GM12878 (cell line): Measurements from ENCODE around the gene HLA-B. TPM values are rescaled to one million over a fixed set of nuclear protein-coding genes. Genes with fewer than 3 reads are reported as not detected.

Source experiments
- BHLHE40 ChIP-seq, 2 experiments: fragments of 450-650 bp in 1 of 2; IDR thresholded peaks; 2 replicates each; pipeline ENCODE4 v1.6.1; 2011 to 2017; ENCODE audit warnings: low read depth in 2 of 2, borderline replicate concordance in 1 of 2, improper control_type of control experiment in 1 of 2, low read length in 1 of 2, mild to moderate bottlenecking in 1 of 2
- EGR1 ChIP-seq, 2 experiments: IDR thresholded peaks; 1 replicate in 1 of 2; 2 replicates in 1 of 2; pipeline ENCODE4 v1.6.1; 2011 to 2012; ENCODE audit warnings: low read depth in 2 of 2, low read length in 2 of 2, borderline replicate concordance in 1 of 2, mild to moderate bottlenecking in 1 of 2, moderate library complexity in 1 of 2
- MEF2B ChIP-seq: fragments of 450-650 bp; IDR thresholded peaks from 2 replicates; pipeline ENCODE4 v1.6.1; 2018; ENCODE audit warnings: mild to moderate bottlenecking, moderate library complexity; ENCODE audit not compliant: partially characterized antibody, poor library complexity, severe bottlenecking
- NFYB ChIP-seq: IDR thresholded peaks from 2 replicates; pipeline ENCODE4 v1.6.1; 2011; ENCODE audit warnings: low read depth, mild to moderate bottlenecking, low read length, improper control_type of control experiment, moderate library complexity; ENCODE audit not compliant: insufficient read depth
- RELA ChIP-seq: fragments of 450-650 bp; IDR thresholded peaks from 2 replicates; pipeline ENCODE4 v1.8.0; 2014; ENCODE audit warnings: borderline replicate concordance; ENCODE audit not compliant: partially characterized antibody
- SMAD1 ChIP-seq: fragments of 450-650 bp; IDR thresholded peaks from 2 replicates; pipeline ENCODE4 v1.6.1; 2018; ENCODE audit warnings: mild to moderate bottlenecking, low read depth; ENCODE audit not compliant: partially characterized antibody
- SMARCA5 ChIP-seq: fragments of 450-650 bp; IDR thresholded peaks from 2 replicates; pipeline ENCODE4 v1.6.1; 2017; ENCODE audit warnings: mild to moderate bottlenecking
- SMC3 ChIP-seq: IDR thresholded peaks from 2 replicates; pipeline ENCODE4 v1.6.1; 2011; ENCODE audit warnings: low read length, improper control_type of control experiment, borderline replicate concordance
- STAT1 ChIP-seq: fragments of 450-650 bp; conservative IDR thresholded peaks from 2 replicates; pipeline ENCODE4 v1.6.1; 2014; ENCODE audit warnings: antibody characterized with exemption, mild to moderate bottlenecking
- TAF1 ChIP-seq: IDR thresholded peaks from 2 replicates; pipeline ENCODE4 v1.6.1; 2011; ENCODE audit warnings: mild to moderate bottlenecking, low read depth, low read length, borderline replicate concordance
- ZNF384 ChIP-seq: IDR thresholded peaks from 2 replicates; pipeline ENCODE4 v1.6.1; 2012; ENCODE audit warnings: low read depth, mild to moderate bottlenecking, low read length, improper control_type of control experiment, borderline replicate concordance
- polyA plus RNA-seq, 11 experiments: library from polyadenylated mRNA; depleted of rRNA in 4 of 11; unstranded in 6 of 11; stranded (reverse) in 5 of 11; fragments of >200 nt; fragmentation: Nextera tagmentation in 4 of 11; fragmentation: Illumina TruSeq in 1 of 11; extraction: Ambion mirVana in 4 of 11; extraction: Trizol in 1 of 11; gene quantifications; 1 replicate in 1 of 11; 2 replicates in 10 of 11; pipeline versions ENCODE4 v1.2.1 to v1.2.3, GENCODE V29; 2011 to 2016; ENCODE audit warnings: inconsistent platforms in 2 of 11, missing spikeins in 2 of 11, low read depth in 1 of 11
- total RNA-seq, 4 experiments: library from RNA; depleted of rRNA in 3 of 4; stranded (reverse); fragments of >200 nt in 3 of 4; fragmentation: Illumina TruSeq in 1 of 4; extraction: Trizol in 1 of 4; gene quantifications; 2 replicates each; pipeline versions ENCODE4 v1.2.1 to v1.2.3, GENCODE V29; 2013 to 2021
- TF ChIP-seq, protein P1 (sequence below): fragments of 450-650 bp; IDR thresholded peaks from 2 replicates; pipeline ENCODE4 v1.6.1; 2017; ENCODE audit warnings: antibody characterized with exemption, mild to moderate bottlenecking, moderate library complexity
- TF ChIP-seq, protein P2 (sequence below): fragments of 450-650 bp; IDR thresholded peaks from 2 replicates; pipeline ENCODE4 v1.6.1; 2017; ENCODE audit warnings: borderline replicate concordance
- TF ChIP-seq, protein P3 (sequence below): fragments of 450-650 bp; IDR thresholded peaks from 2 replicates; pipeline ENCODE4 v1.6.1; 2017; ENCODE audit warnings: mild to moderate bottlenecking, low read depth, inconsistent platforms; ENCODE audit not compliant: poor library complexity, severe bottlenecking
- TF ChIP-seq, protein P4 (sequence below): IDR thresholded peaks from 2 replicates; pipeline ENCODE4 v1.6.1; 2011; ENCODE audit warnings: low read depth, mild to moderate bottlenecking, low read length, moderate library complexity, borderline replicate concordance; ENCODE audit errors: extremely low read depth
- TF ChIP-seq, protein P5 (sequence below), 3 experiments: IDR thresholded peaks in 2 of 3; conservative IDR thresholded peaks in 1 of 3; 2 replicates each; pipeline ENCODE4 v1.5.1; 2011; ENCODE audit warnings: low read depth in 3 of 3, low read length in 3 of 3, mild to moderate bottlenecking in 3 of 3, control low read depth in 2 of 3, moderate library complexity in 2 of 3, inconsistent platforms in 1 of 3, mixed read lengths in 1 of 3; ENCODE audit not compliant: control insufficient read depth in 2 of 3, insufficient read depth in 1 of 3; ENCODE audit errors: extremely low read depth in 1 of 3

Gene HLA-B
- total and polyA plus RNA-seq, 10 of the 15 experiments (the other 5 are each of a cell fraction or from before 2014, with no cell fraction given): 820 to 5,128 (median 3,370) TPM

DNA sequence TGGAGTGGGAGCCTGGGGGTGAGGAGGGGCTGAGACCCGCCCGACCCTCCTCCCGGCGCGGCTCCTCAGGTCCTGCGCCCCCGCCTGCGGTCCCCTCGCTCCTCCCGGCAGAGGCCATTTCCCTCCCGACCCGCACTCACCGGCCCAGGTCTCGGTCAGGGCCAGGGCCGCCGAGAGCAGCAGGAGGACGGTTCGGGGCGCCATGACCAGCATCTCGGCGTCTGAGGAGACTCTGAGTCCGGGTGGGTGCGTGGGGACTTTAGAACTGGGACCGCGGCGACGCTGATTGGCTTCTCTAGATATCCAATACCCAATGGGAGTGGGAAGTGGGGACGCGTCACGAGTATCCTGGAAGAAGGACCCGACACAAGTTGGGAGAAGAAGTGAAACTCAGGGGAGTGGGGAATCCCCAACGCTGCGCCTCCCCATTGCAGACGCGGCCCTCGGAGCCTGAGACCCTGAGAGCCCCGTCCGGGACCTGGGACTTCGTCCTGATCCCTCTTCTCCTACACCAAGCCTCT lies at the start of gene HLA-B (continued):
- TF ChIP-seq, protein P1, sequence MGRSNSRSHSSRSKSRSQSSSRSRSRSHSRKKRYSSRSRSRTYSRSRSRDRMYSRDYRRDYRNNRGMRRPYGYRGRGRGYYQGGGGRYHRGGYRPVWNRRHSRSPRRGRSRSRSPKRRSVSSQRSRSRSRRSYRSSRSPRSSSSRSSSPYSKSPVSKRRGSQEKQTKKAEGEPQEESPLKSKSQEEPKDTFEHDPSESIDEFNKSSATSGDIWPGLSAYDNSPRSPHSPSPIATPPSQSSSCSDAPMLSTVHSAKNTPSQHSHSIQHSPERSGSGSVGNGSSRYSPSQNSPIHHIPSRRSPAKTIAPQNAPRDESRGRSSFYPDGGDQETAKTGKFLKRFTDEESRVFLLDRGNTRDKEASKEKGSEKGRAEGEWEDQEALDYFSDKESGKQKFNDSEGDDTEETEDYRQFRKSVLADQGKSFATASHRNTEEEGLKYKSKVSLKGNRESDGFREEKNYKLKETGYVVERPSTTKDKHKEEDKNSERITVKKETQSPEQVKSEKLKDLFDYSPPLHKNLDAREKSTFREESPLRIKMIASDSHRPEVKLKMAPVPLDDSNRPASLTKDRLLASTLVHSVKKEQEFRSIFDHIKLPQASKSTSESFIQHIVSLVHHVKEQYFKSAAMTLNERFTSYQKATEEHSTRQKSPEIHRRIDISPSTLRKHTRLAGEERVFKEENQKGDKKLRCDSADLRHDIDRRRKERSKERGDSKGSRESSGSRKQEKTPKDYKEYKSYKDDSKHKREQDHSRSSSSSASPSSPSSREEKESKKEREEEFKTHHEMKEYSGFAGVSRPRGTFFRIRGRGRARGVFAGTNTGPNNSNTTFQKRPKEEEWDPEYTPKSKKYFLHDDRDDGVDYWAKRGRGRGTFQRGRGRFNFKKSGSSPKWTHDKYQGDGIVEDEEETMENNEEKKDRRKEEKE: no peak
- TF ChIP-seq, protein P2, sequence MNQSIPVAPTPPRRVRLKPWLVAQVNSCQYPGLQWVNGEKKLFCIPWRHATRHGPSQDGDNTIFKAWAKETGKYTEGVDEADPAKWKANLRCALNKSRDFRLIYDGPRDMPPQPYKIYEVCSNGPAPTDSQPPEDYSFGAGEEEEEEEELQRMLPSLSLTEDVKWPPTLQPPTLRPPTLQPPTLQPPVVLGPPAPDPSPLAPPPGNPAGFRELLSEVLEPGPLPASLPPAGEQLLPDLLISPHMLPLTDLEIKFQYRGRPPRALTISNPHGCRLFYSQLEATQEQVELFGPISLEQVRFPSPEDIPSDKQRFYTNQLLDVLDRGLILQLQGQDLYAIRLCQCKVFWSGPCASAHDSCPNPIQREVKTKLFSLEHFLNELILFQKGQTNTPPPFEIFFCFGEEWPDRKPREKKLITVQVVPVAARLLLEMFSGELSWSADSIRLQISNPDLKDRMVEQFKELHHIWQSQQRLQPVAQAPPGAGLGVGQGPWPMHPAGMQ: no peak
- TF ChIP-seq MEF2B (no peak), STAT1 (no peak), TAF1 (peak; percentile 93), SMARCA5 (no peak; the same call in 1 of the 2 replicates), BHLHE40 (IDR thresholded peaks at IDR 0.05; ENCODE audit: borderline replicate concordance in 1 of 2, low read depth in 2 of 2, low read length in 1 of 2) (peak in 1 of 2 experiments; percentile 39; a peak in 1 of 4 replicates), NFYB (peak; percentile 97), RELA (no peak), SMC3 (no peak), SMAD1 (peak; percentile 39), ZNF384 (no peak), EGR1 (IDR thresholded peaks at IDR 0.05; ENCODE audit: borderline replicate concordance in 1 of 2, low read depth in 2 of 2, low read length in 2 of 2) (no peak; a peak in 1 of 3 replicates)
- TF ChIP-seq, protein P3, sequence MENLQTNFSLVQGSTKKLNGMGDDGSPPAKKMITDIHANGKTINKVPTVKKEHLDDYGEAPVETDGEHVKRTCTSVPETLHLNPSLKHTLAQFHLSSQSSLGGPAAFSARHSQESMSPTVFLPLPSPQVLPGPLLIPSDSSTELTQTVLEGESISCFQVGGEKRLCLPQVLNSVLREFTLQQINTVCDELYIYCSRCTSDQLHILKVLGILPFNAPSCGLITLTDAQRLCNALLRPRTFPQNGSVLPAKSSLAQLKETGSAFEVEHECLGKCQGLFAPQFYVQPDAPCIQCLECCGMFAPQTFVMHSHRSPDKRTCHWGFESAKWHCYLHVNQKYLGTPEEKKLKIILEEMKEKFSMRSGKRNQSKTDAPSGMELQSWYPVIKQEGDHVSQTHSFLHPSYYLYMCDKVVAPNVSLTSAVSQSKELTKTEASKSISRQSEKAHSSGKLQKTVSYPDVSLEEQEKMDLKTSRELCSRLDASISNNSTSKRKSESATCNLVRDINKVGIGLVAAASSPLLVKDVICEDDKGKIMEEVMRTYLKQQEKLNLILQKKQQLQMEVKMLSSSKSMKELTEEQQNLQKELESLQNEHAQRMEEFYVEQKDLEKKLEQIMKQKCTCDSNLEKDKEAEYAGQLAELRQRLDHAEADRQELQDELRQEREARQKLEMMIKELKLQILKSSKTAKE: no peak
- TF ChIP-seq, protein P4, sequence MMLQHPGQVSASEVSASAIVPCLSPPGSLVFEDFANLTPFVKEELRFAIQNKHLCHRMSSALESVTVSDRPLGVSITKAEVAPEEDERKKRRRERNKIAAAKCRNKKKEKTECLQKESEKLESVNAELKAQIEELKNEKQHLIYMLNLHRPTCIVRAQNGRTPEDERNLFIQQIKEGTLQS: no peak
- TF ChIP-seq, protein P5, sequence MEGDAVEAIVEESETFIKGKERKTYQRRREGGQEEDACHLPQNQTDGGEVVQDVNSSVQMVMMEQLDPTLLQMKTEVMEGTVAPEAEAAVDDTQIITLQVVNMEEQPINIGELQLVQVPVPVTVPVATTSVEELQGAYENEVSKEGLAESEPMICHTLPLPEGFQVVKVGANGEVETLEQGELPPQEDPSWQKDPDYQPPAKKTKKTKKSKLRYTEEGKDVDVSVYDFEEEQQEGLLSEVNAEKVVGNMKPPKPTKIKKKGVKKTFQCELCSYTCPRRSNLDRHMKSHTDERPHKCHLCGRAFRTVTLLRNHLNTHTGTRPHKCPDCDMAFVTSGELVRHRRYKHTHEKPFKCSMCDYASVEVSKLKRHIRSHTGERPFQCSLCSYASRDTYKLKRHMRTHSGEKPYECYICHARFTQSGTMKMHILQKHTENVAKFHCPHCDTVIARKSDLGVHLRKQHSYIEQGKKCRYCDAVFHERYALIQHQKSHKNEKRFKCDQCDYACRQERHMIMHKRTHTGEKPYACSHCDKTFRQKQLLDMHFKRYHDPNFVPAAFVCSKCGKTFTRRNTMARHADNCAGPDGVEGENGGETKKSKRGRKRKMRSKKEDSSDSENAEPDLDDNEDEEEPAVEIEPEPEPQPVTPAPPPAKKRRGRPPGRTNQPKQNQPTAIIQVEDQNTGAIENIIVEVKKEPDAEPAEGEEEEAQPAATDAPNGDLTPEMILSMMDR (IDR thresholded peaks at IDR 0.05 in 2 of 3, conservative IDR thresholded peaks at IDR 0.05 in 1 of 3; ENCODE audit: control insufficient read depth in 2 of 3, extremely low read depth in 1 of 3, insufficient read depth in 1 of 3, low read depth in 3 of 3, low read length in 3 of 3): no peak
